Neural progenitor cell (in vitro differentiated cells): Measurements from ENCODE around the gene RELN. TPM values are rescaled to one million over a fixed set of nuclear protein-coding genes. Genes with fewer than 3 reads are reported as not detected.
"Not testable (repeated sequence)": the region's sequence is repeated elsewhere in the genome, so short reads cannot be mapped to it uniquely, and the experiment has no call there.

Source experiments
- DNase-seq: peaks from one replicate; pipeline ENCODE4 v3.0.0-alpha.2; 2016; ENCODE audit warnings: low spot score
- H2AFZ ChIP-seq: fragments of 200-600 bp; sonication (generic); replicated peaks from 2 replicates; pipeline ENCODE4 v1.6.1; 2016; ENCODE audit warnings: antibody characterized with exemption
- H3F3A ChIP-seq: fragments of 200-600 bp; sonication (generic); 2 replicates; pipeline ENCODE4 v1.6.1; 2016; ENCODE audit warnings: antibody characterized with exemption, low read depth
- H3K27ac ChIP-seq: fragments of 200-600 bp; sonication (generic); 2 replicates; pipeline ENCODE4 v1.5.1; 2016; ENCODE audit warnings: mild to moderate bottlenecking
- H3K27me3 ChIP-seq: fragments of 200-600 bp; sonication (generic); 2 replicates; pipeline ENCODE4 v1.6.1; 2016; ENCODE audit warnings: mild to moderate bottlenecking, moderate library complexity
- H3K36me3 ChIP-seq: fragments of 200-600 bp; sonication (generic); 2 replicates; pipeline ENCODE4 v1.5.1; 2016
- H3K4me1 ChIP-seq: fragments of 200-600 bp; sonication (generic); 2 replicates; pipeline ENCODE4 v1.6.1; 2016; ENCODE audit warnings: mixed run types
- H3K4me2 ChIP-seq: fragments of 200-600 bp; sonication (generic); 2 replicates; pipeline ENCODE4 v1.6.1; 2016
- H3K4me3 ChIP-seq: fragments of 200-600 bp; sonication (generic); 2 replicates; pipeline ENCODE4 v1.5.1; 2016
- H3K79me2 ChIP-seq: fragments of 200-600 bp; sonication (generic); 2 replicates; pipeline ENCODE4 v1.6.1; 2016; ENCODE audit warnings: low read depth
- H3K9ac ChIP-seq: fragments of 200-600 bp; sonication (generic); 2 replicates; pipeline ENCODE4 v1.6.1; 2016
- H3K9me3 ChIP-seq: fragments of 200-600 bp; sonication (generic); 2 replicates; pipeline ENCODE4 v1.5.1; 2016; ENCODE audit warnings: low read depth
- H4K20me1 ChIP-seq: fragments of 200-600 bp; sonication (generic); 2 replicates; pipeline ENCODE4 v1.6.1; 2016; ENCODE audit warnings: low read depth
- H3K27ac Mint-ChIP-seq: 3 replicates; pipeline ENCODE4 v1.8.0; 2021; ENCODE audit warnings: mixed read lengths
- H3K27me3 Mint-ChIP-seq: 2 replicates; pipeline ENCODE4 v1.8.0; 2022; ENCODE audit warnings: low read depth, mild to moderate bottlenecking, inconsistent platforms, moderate library complexity, mixed read lengths; ENCODE audit not compliant: insufficient read depth
- H3K36me3 Mint-ChIP-seq: 3 replicates; pipeline ENCODE4 v1.8.0; 2021; ENCODE audit warnings: mixed read lengths
- H3K4me1 Mint-ChIP-seq: 3 replicates; pipeline ENCODE4 v1.8.0; 2021; ENCODE audit warnings: mixed read lengths
- H3K4me3 Mint-ChIP-seq: 3 replicates; pipeline ENCODE4 v1.8.0; 2021; ENCODE audit warnings: mild to moderate bottlenecking, moderate library complexity, mixed read lengths
- H3K9me3 Mint-ChIP-seq: 3 replicates; pipeline ENCODE4 v1.8.0; 2020; ENCODE audit warnings: mixed read lengths
- EZH2 ChIP-seq: fragments of 200-600 bp; sonication (generic); IDR thresholded peaks from 2 replicates; pipeline ENCODE4 v1.6.1; 2017; ENCODE audit warnings: antibody characterized with exemption, mild to moderate bottlenecking, moderate library complexity
- EZH2phosphoT487 ChIP-seq: fragments of 200-600 bp; sonication (generic); IDR thresholded peaks from 2 replicates; pipeline ENCODE4 v1.6.1; 2017; ENCODE audit warnings: antibody characterized with exemption
- total RNA-seq: library from RNA; depleted of rRNA; stranded (reverse); fragments of >200 nt; gene quantifications from 2 replicates; pipeline ENCODE4 v1.2.3, GENCODE V29; 2015; ENCODE audit warnings: low replicate concordance
- TF ChIP-seq, protein P1 (sequence below): fragments of 200-600 bp; sonication (generic); IDR thresholded peaks from 2 replicates; pipeline ENCODE4 v1.5.1; 2017; ENCODE audit warnings: antibody characterized with exemption, mild to moderate bottlenecking

Gene RELN
- total RNA-seq, 1 donor from 2014 or later, result 0.02 TPM

DNA sequence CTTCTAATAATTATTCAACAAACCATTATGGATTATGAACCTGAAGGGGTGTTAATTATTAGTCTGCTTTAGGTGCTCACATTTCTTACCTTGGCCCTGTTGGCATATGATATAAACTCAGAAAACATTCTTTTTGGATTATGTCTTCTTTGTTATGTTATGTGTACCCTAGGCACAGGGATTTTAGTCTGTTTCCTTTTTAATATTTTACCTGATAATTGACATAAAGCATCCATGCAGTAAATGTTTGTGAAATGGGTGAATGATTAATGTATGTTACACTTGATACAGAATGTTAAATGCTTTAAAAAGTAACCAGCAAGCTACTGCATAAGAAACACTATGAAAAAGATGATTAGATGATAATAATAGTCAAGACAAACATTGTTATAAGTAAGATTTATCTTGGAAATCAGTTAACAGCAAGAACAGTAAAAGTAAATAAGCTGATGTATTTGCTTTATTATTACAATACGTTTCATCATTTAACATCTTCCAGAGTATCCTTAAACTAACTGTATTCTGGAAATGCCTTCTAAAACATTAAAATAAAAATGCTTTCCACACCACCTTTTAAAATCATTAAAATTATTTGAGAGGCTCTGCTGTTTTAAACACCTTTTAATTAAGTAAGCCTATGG is 204.7 kb downstream of the RELN start:
- Histone ChIP-seq H3K4me3 (no peak overlapping the region), H3K27me3 (no peaks in the 10 kb centered on the region), H3K9ac (no peak overlapping the region), H4K20me1 (no peaks in the 10 kb centered on the region), H3F3A (no peaks in the 10 kb centered on the region), H3K9me3 (no peaks in the 10 kb centered on the region), H3K4me1 (no peaks in the 10 kb centered on the region), H2AFZ (no peak overlapping the region), H3K79me2 (no peaks in the 10 kb centered on the region), H3K27ac (no peak overlapping the region), H3K36me3 (no peaks in the 10 kb centered on the region), H3K4me2 (no peak overlapping the region)
- Mint-ChIP-seq H3K27me3 (peaks cover 6% of the 10 kb centered on the region), H3K4me1 (no peaks in the 10 kb centered on the region), H3K4me3 (no peak overlapping the region), H3K9me3 (peaks cover 6% of the 10 kb centered on the region), H3K36me3 (no peaks in the 10 kb centered on the region), H3K27ac (no peak overlapping the region)
- no peak for TF ChIP-seq EZH2
- no peak for TF ChIP-seq EZH2phosphoT487
- TF ChIP-seq, protein P1, sequence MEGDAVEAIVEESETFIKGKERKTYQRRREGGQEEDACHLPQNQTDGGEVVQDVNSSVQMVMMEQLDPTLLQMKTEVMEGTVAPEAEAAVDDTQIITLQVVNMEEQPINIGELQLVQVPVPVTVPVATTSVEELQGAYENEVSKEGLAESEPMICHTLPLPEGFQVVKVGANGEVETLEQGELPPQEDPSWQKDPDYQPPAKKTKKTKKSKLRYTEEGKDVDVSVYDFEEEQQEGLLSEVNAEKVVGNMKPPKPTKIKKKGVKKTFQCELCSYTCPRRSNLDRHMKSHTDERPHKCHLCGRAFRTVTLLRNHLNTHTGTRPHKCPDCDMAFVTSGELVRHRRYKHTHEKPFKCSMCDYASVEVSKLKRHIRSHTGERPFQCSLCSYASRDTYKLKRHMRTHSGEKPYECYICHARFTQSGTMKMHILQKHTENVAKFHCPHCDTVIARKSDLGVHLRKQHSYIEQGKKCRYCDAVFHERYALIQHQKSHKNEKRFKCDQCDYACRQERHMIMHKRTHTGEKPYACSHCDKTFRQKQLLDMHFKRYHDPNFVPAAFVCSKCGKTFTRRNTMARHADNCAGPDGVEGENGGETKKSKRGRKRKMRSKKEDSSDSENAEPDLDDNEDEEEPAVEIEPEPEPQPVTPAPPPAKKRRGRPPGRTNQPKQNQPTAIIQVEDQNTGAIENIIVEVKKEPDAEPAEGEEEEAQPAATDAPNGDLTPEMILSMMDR, result no peak
- no peak for DNase-seq

DNA sequence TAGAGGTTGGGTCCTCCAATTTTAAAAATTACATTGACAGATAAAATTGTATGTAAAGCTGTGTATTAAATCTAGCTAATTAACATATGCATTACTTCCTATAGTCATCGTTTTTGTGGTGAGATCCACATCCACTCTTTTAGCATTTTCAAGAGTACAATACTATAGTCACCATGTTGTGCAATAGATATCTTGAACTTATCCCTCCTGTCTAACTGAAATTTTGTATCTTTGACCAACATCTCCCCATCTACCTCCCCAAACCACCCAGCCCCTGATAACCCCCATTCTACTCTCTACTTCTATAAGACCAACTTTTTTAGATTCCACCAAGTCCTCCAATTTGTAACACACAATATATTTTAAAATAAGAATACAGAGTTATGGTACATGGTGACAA is 208.0 kb downstream of the RELN start:
- TF ChIP-seq, protein P1, result no peak
- TF ChIP-seq EZH2 (no peak), EZH2phosphoT487 (no peak)
- no peaks in the 10 kb centered on the region for H3K4me1 ChIP-seq
- DNase-seq, result no peak

DNA sequence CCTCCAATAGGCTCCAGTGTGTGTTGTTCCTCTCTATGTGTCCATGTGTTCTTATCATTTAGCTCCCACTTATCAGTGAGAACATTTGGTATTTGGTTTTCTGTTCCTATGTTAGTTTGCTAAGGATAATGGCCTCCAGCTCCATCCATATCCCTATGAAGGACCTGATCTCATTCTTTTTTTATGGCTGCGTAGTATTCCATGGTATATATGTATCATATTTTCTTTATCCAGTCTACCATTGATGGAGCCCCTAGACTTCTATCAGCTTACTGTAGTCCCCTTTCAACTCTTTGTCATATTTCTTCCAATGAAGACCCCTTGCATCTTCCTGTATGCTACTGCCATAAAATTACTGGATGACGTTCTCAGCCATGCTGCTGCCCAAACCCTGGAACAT is 208.9 kb downstream of the RELN start:
- H3K27ac Mint-ChIP-seq, H3K4me1 ChIP-seq, H3K36me3 ChIP-seq, H4K20me1 ChIP-seq, DNase-seq, H3K9ac ChIP-seq, H3K4me3 Mint-ChIP-seq, H3K27me3 ChIP-seq, H3K27ac ChIP-seq, H3K9me3 Mint-ChIP-seq, H3F3A ChIP-seq, H3K4me3 ChIP-seq, H3K36me3 Mint-ChIP-seq, H3K27me3 Mint-ChIP-seq, H2AFZ ChIP-seq, H3K4me2 ChIP-seq, H3K79me2 ChIP-seq, H3K9me3 ChIP-seq, H3K4me1 Mint-ChIP-seq: not testable (repeated sequence)

More for the DNA sequence above, 208.0 kb downstream of the RELN start:
- Mint-ChIP-seq H3K27me3 (peaks cover 5% of the 10 kb centered on the region), H3K4me1 (no peaks in the 10 kb centered on the region), H3K27ac (no peak overlapping the region), H3K36me3 (no peaks in the 10 kb centered on the region), H3K4me3 (no peak overlapping the region), H3K9me3 (no peaks in the 10 kb centered on the region)
- no peaks in the 10 kb centered on the region for H3F3A ChIP-seq
- H3K27me3 ChIP-seq, result no peaks in the 10 kb centered on the region
- H3K79me2 ChIP-seq, result no peaks in the 10 kb centered on the region
- no peaks in the 10 kb centered on the region for H4K20me1 ChIP-seq
- no peak overlapping the region for H3K4me3 ChIP-seq
- H3K4me2 ChIP-seq, result no peak overlapping the region
- H3K9ac ChIP-seq, result no peak overlapping the region
- no peaks in the 10 kb centered on the region for H3K36me3 ChIP-seq
- H2AFZ ChIP-seq, result no peak overlapping the region
- H3K27ac ChIP-seq, result no peak overlapping the region
- H3K9me3 ChIP-seq, result no peaks in the 10 kb centered on the region

DNA sequence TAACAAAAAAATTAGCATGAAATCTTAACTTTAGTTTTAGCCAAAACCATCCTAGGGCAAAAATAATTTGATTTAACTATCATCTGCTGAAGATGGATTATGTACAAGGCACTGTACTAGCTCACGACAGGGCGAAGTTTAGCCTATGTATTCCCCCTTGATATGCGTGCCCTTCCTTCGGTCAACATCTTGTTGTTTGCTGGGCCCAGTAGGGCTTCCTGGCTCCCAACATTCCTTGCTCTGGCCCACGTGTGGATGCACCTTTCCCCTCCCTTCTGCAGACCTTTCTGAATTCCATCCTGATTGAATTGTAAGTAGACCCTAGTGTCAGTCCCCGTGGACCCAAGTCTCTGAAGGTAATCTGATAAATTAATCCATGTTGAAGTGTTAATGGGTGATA is 212.0 kb downstream of the RELN start:
- Histone ChIP-seq H3K9me3 (no peaks in the 10 kb centered on the region), H3K27ac (no peak overlapping the region), H3K4me2 (no peak overlapping the region), H3K9ac (no peak overlapping the region), H3K36me3 (no peaks in the 10 kb centered on the region), H3K79me2 (no peaks in the 10 kb centered on the region), H3F3A (no peaks in the 10 kb centered on the region), H2AFZ (no peak overlapping the region), H4K20me1 (no peaks in the 10 kb centered on the region), H3K4me3 (no peak overlapping the region), H3K4me1 (no peaks in the 10 kb centered on the region), H3K27me3 (no peaks in the 10 kb centered on the region)
- Mint-ChIP-seq H3K9me3 (no peaks in the 10 kb centered on the region), H3K27me3 (peaks cover 5% of the 10 kb centered on the region), H3K36me3 (no peaks in the 10 kb centered on the region), H3K4me1 (no peaks in the 10 kb centered on the region), H3K27ac (no peak overlapping the region), H3K4me3 (no peak overlapping the region)
- no peak for DNase-seq
- TF ChIP-seq EZH2, result no peak
- TF ChIP-seq, protein P1, result no peak
- no peak for TF ChIP-seq EZH2phosphoT487
